ENCODE results near the gene LARGE1.
"Not testable (repeated sequence)": the region's sequence is repeated elsewhere in the genome, so short reads cannot be mapped to it uniquely, and the experiment has no call there.

The LARGE1 gene

GRCh38 chr22:33380789-33381530 lies 539.3 kb downstream of the LARGE1 start:
- no peak overlapping the region for H3K27ac ChIP-seq (replicated peaks; ENCODE audit: low read length)

GRCh38 chr22:33379836-33380235 lies 540.4 kb downstream of the LARGE1 start:
- no CpG with 5 or more reads among the region's 2 CpGs for WGBS, 2 donors (ENCODE audit: extremely low coverage in 2 of 2, insufficient read length in 2 of 2, insufficient replicate concordance in 1 of 2)

More at GRCh38 chr22:33380789-33381530, 539.3 kb downstream of the LARGE1 start:
- no peak overlapping the region for H2AFZ ChIP-seq (ENCODE audit: low read length)
- no peaks in the 10 kb centered on the region for H3K27me3 ChIP-seq (ENCODE audit: control insufficient read depth in 3 of 3, insufficient read depth in 3 of 3, low read depth in 1 of 3, low read length in 3 of 3)
- no peak overlapping the region for H3K14ac ChIP-seq (ENCODE audit: low read length)
- H3K9me3 ChIP-seq (replicated peaks in 1 of 2; ENCODE audit: control insufficient read depth in 2 of 2, insufficient read depth in 1 of 2, low read depth in 1 of 2, low read length in 2 of 2): peaks cover 0 to 16% of the 10 kb centered on the region in 2 donors
- no CpG with 5 or more reads among the region's 4 CpGs for WGBS, 2 donors (ENCODE audit: extremely low coverage in 2 of 2, insufficient read length in 2 of 2, insufficient replicate concordance in 1 of 2)
- H3K4me1 ChIP-seq (ENCODE audit: control insufficient read depth in 2 of 2, insufficient read depth in 1 of 2, low read depth in 1 of 2, low read length in 2 of 2): no peaks in the 10 kb centered on the region
- H3K18ac ChIP-seq (ENCODE audit: low read length): no peak overlapping the region
- H4K8ac ChIP-seq (ENCODE audit: low read depth, low read length): no peak overlapping the region
- H2BK120ac ChIP-seq (ENCODE audit: low read depth, low read length): no peak overlapping the region
- H3K79me1 ChIP-seq (ENCODE audit: low read depth, low read length): peaks cover 2% of the 10 kb centered on the region
- no peak overlapping the region for H3K23ac ChIP-seq (ENCODE audit: low read depth, low read length, poor library complexity)
- no peak overlapping the region for H2BK15ac ChIP-seq (ENCODE audit: low read length)
- peaks cover 1 to 22% of the 10 kb centered on the region in 2 donors for H3K36me3 ChIP-seq (replicated peaks in 1 of 2; ENCODE audit: control insufficient read depth in 2 of 2, insufficient read depth in 2 of 2, low read length in 2 of 2)
- DNase-seq (ENCODE audit: low spot score): no peak
- no peak overlapping the region for H3K4ac ChIP-seq (ENCODE audit: low read length)
- H2BK12ac ChIP-seq (ENCODE audit: low read length): no peak overlapping the region
- H3K4me3 ChIP-seq (ENCODE audit: low read length in 2 of 2): no peak overlapping the region
- H2BK5ac ChIP-seq (ENCODE audit: low read length): no peak overlapping the region
- H3K4me2 ChIP-seq (ENCODE audit: insufficient read depth, low read length, poor library complexity, severe bottlenecking): no peak overlapping the region
- H2AK5ac ChIP-seq (ENCODE audit: low read depth, low read length): no peak overlapping the region
- H4K91ac ChIP-seq (ENCODE audit: low read depth, low read length, poor library complexity): no peak overlapping the region
- H3K9ac ChIP-seq (ENCODE audit: low read depth, low read length, poor library complexity): no peak overlapping the region

GRCh38 chr22:33372875-33373274 lies 547.4 kb downstream of the LARGE1 start:
- H3K79me1 ChIP-seq (ENCODE audit: low read depth, low read length): no peaks in the 10 kb centered on the region
- H3K14ac ChIP-seq (ENCODE audit: low read length): no peak overlapping the region
- no peak overlapping the region for H3K9ac ChIP-seq (ENCODE audit: low read depth, low read length, poor library complexity)
- H3K27ac ChIP-seq (replicated peaks; ENCODE audit: low read length): no peak overlapping the region
- H2BK120ac ChIP-seq (ENCODE audit: low read depth, low read length): no peak overlapping the region
- no peaks in the 10 kb centered on the region for H3K4me1 ChIP-seq (ENCODE audit: control insufficient read depth in 2 of 2, insufficient read depth in 1 of 2, low read depth in 1 of 2, low read length in 2 of 2)
- H2AK5ac ChIP-seq (ENCODE audit: low read depth, low read length): no peak overlapping the region
- no peak overlapping the region for H3K4ac ChIP-seq (ENCODE audit: low read length)
- no peak overlapping the region for H2BK12ac ChIP-seq (ENCODE audit: low read length)
- no peak for DNase-seq (ENCODE audit: low spot score)
- no peak overlapping the region for H2AFZ ChIP-seq (ENCODE audit: low read length)
- peaks cover 0 to 9% of the 10 kb centered on the region in 2 donors for H3K9me3 ChIP-seq (replicated peaks in 1 of 2; ENCODE audit: control insufficient read depth in 2 of 2, insufficient read depth in 1 of 2, low read depth in 1 of 2, low read length in 2 of 2)
- no peak overlapping the region for H3K23ac ChIP-seq (ENCODE audit: low read depth, low read length, poor library complexity)
- H3K4me2 ChIP-seq (ENCODE audit: insufficient read depth, low read length, poor library complexity, severe bottlenecking): no peak overlapping the region
- H4K91ac ChIP-seq (ENCODE audit: low read depth, low read length, poor library complexity): no peak overlapping the region
- no peak overlapping the region for H4K8ac ChIP-seq (ENCODE audit: low read depth, low read length)
- no peak overlapping the region for H3K4me3 ChIP-seq (ENCODE audit: low read length in 2 of 2)
- no peak overlapping the region for H2BK15ac ChIP-seq (ENCODE audit: low read length)
- no peaks in the 10 kb centered on the region for H3K36me3 ChIP-seq (replicated peaks in 1 of 2; ENCODE audit: control insufficient read depth in 2 of 2, insufficient read depth in 2 of 2, low read length in 2 of 2)
- no peak overlapping the region for H3K18ac ChIP-seq (ENCODE audit: low read length)
- 100% methylated on average over 1 of the region's 1 CpG; no CpG with 5 or more reads in 1 of the 2 donors for WGBS, 2 donors (ENCODE audit: extremely low coverage in 2 of 2, insufficient read length in 2 of 2, insufficient replicate concordance in 1 of 2)
- H2BK5ac ChIP-seq (ENCODE audit: low read length): no peak overlapping the region
- H3K27me3 ChIP-seq (ENCODE audit: control insufficient read depth in 3 of 3, insufficient read depth in 3 of 3, low read depth in 1 of 3, low read length in 3 of 3): no peaks in the 10 kb centered on the region

More at GRCh38 chr22:33379836-33380235, 540.4 kb downstream of the LARGE1 start:
- Histone ChIP-seq H3K14ac (ENCODE audit: low read length) (no peak overlapping the region), H2AK5ac (ENCODE audit: low read depth, low read length) (no peak overlapping the region), H3K9ac (ENCODE audit: low read depth, low read length, poor library complexity) (no peak overlapping the region), H3K4ac (ENCODE audit: low read length) (no peak overlapping the region), H3K79me1 (ENCODE audit: low read depth, low read length) (peaks cover 2% of the 10 kb centered on the region), H4K91ac (ENCODE audit: low read depth, low read length, poor library complexity) (no peak overlapping the region), H2BK120ac (ENCODE audit: low read depth, low read length) (no peak overlapping the region), H3K23ac (ENCODE audit: low read depth, low read length, poor library complexity) (no peak overlapping the region), H3K9me3 (replicated peaks in 1 of 2; ENCODE audit: control insufficient read depth in 2 of 2, insufficient read depth in 1 of 2, low read depth in 1 of 2, low read length in 2 of 2) (peaks cover 0 to 16% of the 10 kb centered on the region in 2 donors), H2BK5ac (ENCODE audit: low read length) (no peak overlapping the region), H2AFZ (ENCODE audit: low read length) (no peak overlapping the region), H2BK12ac (ENCODE audit: low read length) (no peak overlapping the region), H4K8ac (ENCODE audit: low read depth, low read length) (no peak overlapping the region), H3K4me1 (ENCODE audit: control insufficient read depth in 2 of 2, insufficient read depth in 1 of 2, low read depth in 1 of 2, low read length in 2 of 2) (no peaks in the 10 kb centered on the region), H3K18ac (ENCODE audit: low read length) (no peak overlapping the region), H3K4me3 (ENCODE audit: low read length in 2 of 2) (no peak overlapping the region), H2BK15ac (ENCODE audit: low read length) (no peak overlapping the region), H3K36me3 (replicated peaks in 1 of 2; ENCODE audit: control insufficient read depth in 2 of 2, insufficient read depth in 2 of 2, low read length in 2 of 2) (peaks cover 1 to 22% of the 10 kb centered on the region in 2 donors), H3K27me3 (ENCODE audit: control insufficient read depth in 3 of 3, insufficient read depth in 3 of 3, low read depth in 1 of 3, low read length in 3 of 3) (no peaks in the 10 kb centered on the region), H3K4me2 (ENCODE audit: insufficient read depth, low read length, poor library complexity, severe bottlenecking) (no peak overlapping the region), H3K27ac (replicated peaks; ENCODE audit: low read length) (no peak overlapping the region)
- DNase-seq (ENCODE audit: low spot score): no peak

GRCh38 chr22:33363256-33363655 lies 557.0 kb downstream of the LARGE1 start:
- not testable (repeated sequence) for H3K36me3 ChIP-seq (replicated peaks in 1 of 2; ENCODE audit: control insufficient read depth in 2 of 2, insufficient read depth in 2 of 2, low read length in 2 of 2); H3K27ac ChIP-seq (replicated peaks; ENCODE audit: low read length); H2BK12ac ChIP-seq (ENCODE audit: low read length); H4K8ac ChIP-seq (ENCODE audit: low read depth, low read length); H3K79me1 ChIP-seq (ENCODE audit: low read depth, low read length); H2AFZ ChIP-seq (ENCODE audit: low read length); H3K27me3 ChIP-seq (ENCODE audit: control insufficient read depth in 3 of 3, insufficient read depth in 3 of 3, low read depth in 1 of 3, low read length in 3 of 3); DNase-seq (ENCODE audit: low spot score); H3K9ac ChIP-seq (ENCODE audit: low read depth, low read length, poor library complexity); H3K14ac ChIP-seq (ENCODE audit: low read length); H3K18ac ChIP-seq (ENCODE audit: low read length); H3K4me1 ChIP-seq (ENCODE audit: control insufficient read depth in 2 of 2, insufficient read depth in 1 of 2, low read depth in 1 of 2, low read length in 2 of 2); H3K4me2 ChIP-seq (ENCODE audit: insufficient read depth, low read length, poor library complexity, severe bottlenecking); H2AK5ac ChIP-seq (ENCODE audit: low read depth, low read length); H4K91ac ChIP-seq (ENCODE audit: low read depth, low read length, poor library complexity); H3K9me3 ChIP-seq (replicated peaks in 1 of 2; ENCODE audit: control insufficient read depth in 2 of 2, insufficient read depth in 1 of 2, low read depth in 1 of 2, low read length in 2 of 2); H3K4me3 ChIP-seq (ENCODE audit: low read length in 2 of 2); H2BK120ac ChIP-seq (ENCODE audit: low read depth, low read length); H3K23ac ChIP-seq (ENCODE audit: low read depth, low read length, poor library complexity); H2BK5ac ChIP-seq (ENCODE audit: low read length); H3K4ac ChIP-seq (ENCODE audit: low read length); H2BK15ac ChIP-seq (ENCODE audit: low read length)
- WGBS, 2 donors (ENCODE audit: extremely low coverage in 2 of 2, insufficient read length in 2 of 2, insufficient replicate concordance in 1 of 2): no CpG with 5 or more reads among the region's 5 CpGs
